ENCODE results near the gene S100A4. TPM values are rescaled to one million over a fixed set of nuclear protein-coding genes. Genes with fewer than 3 reads are reported as not detected.

The S100A4 gene
- total RNA-seq, 2 donors from 2014 or later = 96.1 to 198 TPM

DNA sequence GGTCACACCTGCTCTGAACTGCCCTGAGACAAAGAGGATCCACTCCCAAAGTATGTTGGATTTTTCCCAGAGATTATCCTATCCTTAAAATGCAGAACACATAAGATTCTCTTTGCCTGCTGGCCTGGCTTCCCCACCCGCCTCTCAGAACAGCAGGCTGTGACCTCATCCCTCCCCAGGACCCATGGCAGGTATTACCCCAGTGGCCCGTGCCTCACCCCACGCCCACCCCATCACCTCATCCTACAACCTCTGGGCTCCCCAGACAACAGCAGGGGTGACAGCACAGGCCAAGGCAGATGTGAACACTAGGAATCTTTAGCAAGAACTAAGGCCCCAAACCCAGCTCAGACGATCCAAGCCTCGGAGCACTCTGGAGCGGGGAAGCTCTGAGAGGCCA lies 50.1 kb downstream of the S100A4 start:
- no peak for DNase-seq
- Mint-ChIP-seq H3K4me3 (no peak overlapping the region), H3K9me3 (no peaks in the 10 kb centered on the region), H3K4me1 (ENCODE audit: low read depth) (peaks cover 10% of the 10 kb centered on the region), H3K36me3 (ENCODE audit: insufficient read depth in 2 of 2) (no peaks in the 10 kb centered on the region), H3K27me3 (ENCODE audit: low read depth) (peaks cover 31% of the 10 kb centered on the region), H3K27ac (no peak overlapping the region)
- no peak for ATAC-seq (replicated peaks in 1 of 2)

GRCh38 chr1:153494976-153495535 lies 50.5 kb downstream of the S100A4 start:
- Mint-ChIP-seq H3K9me3 (no peaks in the 10 kb centered on the region), H3K27me3 (ENCODE audit: low read depth) (peaks cover 30% of the 10 kb centered on the region), H3K36me3 (ENCODE audit: insufficient read depth in 2 of 2) (no peaks in the 10 kb centered on the region), H3K4me3 (no peak overlapping the region), H3K4me1 (ENCODE audit: low read depth) (peaks cover 12% of the 10 kb centered on the region), H3K27ac (no peak overlapping the region)
- DNase-seq (peak; percentile 85 to 86), ATAC-seq (replicated peaks in 1 of 2) (peak in 1 of 2 donors; percentile 64)

Other genes starting within 250 kb of the S100A4 start
- gene PGLYRP3, start 232.9 kb downstream of the S100A4 start, total RNA-seq = not detected
- under 1 TPM; 0.21 to 0.29 TPM for gene PGLYRP4, start 197.0 kb downstream of the S100A4 start, total RNA-seq
- not detected for gene S100A9, start 188.0 kb downstream of the S100A4 start, total RNA-seq
- not detected for gene S100A12, start 170.2 kb downstream of the S100A4 start, total RNA-seq
- not detected for gene S100A8, start 154.7 kb downstream of the S100A4 start, total RNA-seq
- gene S100A7A, start 129.3 kb downstream of the S100A4 start, total RNA-seq = not detected
- not detected for gene S100A7, start 85.2 kb downstream of the S100A4 start, total RNA-seq
- gene S100A6, start 9.8 kb downstream of the S100A4 start, total RNA-seq = 100 to 1,000 TPM; 219 to 358 TPM
- 1 to 10 TPM; 2.8 to 4.4 TPM for gene S100A5, start 4.9 kb downstream of the S100A4 start, total RNA-seq
- not detected for gene S100A3, start 3.5 kb upstream of the S100A4 start, total RNA-seq
- gene S100A2, start 20.0 kb upstream of the S100A4 start, total RNA-seq = 1 to 10 TPM; 1.7 to 5.0 TPM
- gene S100A16, start 67.3 kb upstream of the S100A4 start, total RNA-seq = not detected
- gene S100A14, start 70.5 kb upstream of the S100A4 start, total RNA-seq = 1 to 10 TPM in 1 of 2 donors, under 1 TPM in 1; 0.26 to 1.4 TPM
- gene S100A13, start 81.7 kb upstream of the S100A4 start, total RNA-seq = 10 to 100 TPM; 13.5 to 16.4 TPM
- gene S100A1, start 82.6 kb upstream of the S100A4 start, total RNA-seq = not detected
- gene CHTOP, start 88.3 kb upstream of the S100A4 start, total RNA-seq = 100 to 1,000 TPM in 1 of 2 donors, 10 to 100 TPM in 1; 95.8 to 107 TPM
- gene SNAPIN, start 112.9 kb upstream of the S100A4 start, total RNA-seq = 10 to 100 TPM; 31.1 to 31.8 TPM
- 100 to 1,000 TPM; 245 to 312 TPM for gene ILF2, start 125.2 kb upstream of the S100A4 start, total RNA-seq
- gene NPR1, start 132.9 kb upstream of the S100A4 start, total RNA-seq = under 1 TPM; 0.07 to 0.29 TPM
- 10 to 100 TPM; 62.6 to 70.8 TPM for gene INTS3, start 182.2 kb upstream of the S100A4 start, total RNA-seq
- gene SLC27A3, start 229.6 kb upstream of the S100A4 start, total RNA-seq = 1 to 10 TPM; 5.6 to 8.3 TPM

Data from activated T-cell treated with anti-CD3 and anti-CD28 coated beads, Interleukin-2, amount 50 U/mL, for 72 hours (primary cell).